Adrenal gland (tissue), 12 donors: Measurements from ENCODE around the gene ADAMTS19. TPM values are rescaled to one million over a fixed set of nuclear protein-coding genes. Genes with fewer than 3 reads are reported as not detected.

Source experiments
- DNase-seq, 7 donors: peaks; one replicate each; pipeline ENCODE4 v3.0.0-alpha.2; 2019 to 2020
- H3K27ac ChIP-seq, 5 donors: fragments of 200-600 bp; sonication (generic) in 4 of 5; 1 replicate in 3 of 5; 2 replicates in 2 of 5; pipeline versions ENCODE4 v1.5.1 to v1.8.0; 2016 to 2020; ENCODE audit warnings: mild to moderate bottlenecking in 1 of 5
- H3K27me3 ChIP-seq: fragments of 200-600 bp; 2 replicates; pipeline ENCODE4 v1.8.0; 2021
- H3K36me3 ChIP-seq, 2 donors: fragments of 200-600 bp; replicated peaks in 1 of 2; 1 replicate in 1 of 2; 2 replicates in 1 of 2; pipeline versions ENCODE4 v1.5.1 to v1.8.0; 2018 to 2022
- H3K4me1 ChIP-seq, 2 donors: fragments of 200-600 bp; replicated peaks in 1 of 2; 1 replicate in 1 of 2; 2 replicates in 1 of 2; pipeline versions ENCODE4 v1.5.1 to v1.8.0; 2018 to 2021
- H3K4me3 ChIP-seq, 4 donors: fragments of 200-600 bp; sonication (generic) in 3 of 4; one replicate each; pipeline ENCODE4 v1.5.1; 2016 to 2018
- H3K9me3 ChIP-seq, 3 donors: fragments of 200-600 bp; sonication (generic) in 1 of 3; replicated peaks in 1 of 3; 1 replicate in 2 of 3; 2 replicates in 1 of 3; pipeline versions ENCODE4 v1.5.1 to v1.8.0; 2016 to 2021
- POLR2A ChIP-seq, 2 donors: fragments of 450-650 bp; IDR thresholded peaks; one replicate each; pipeline ENCODE4 v1.6.1; 2017; ENCODE audit warnings: antibody characterized with exemption in 2 of 2, mild to moderate bottlenecking in 2 of 2, moderate library complexity in 1 of 2
- WGBS, 4 donors: extraction: QIAGEN DNeasy Blood & Tissue Kit in 2 of 4; methylation state at CpG; one replicate each; pipeline versions ENCODE4 v1.1.5 to v1.1.7; 2013 to 2017; 5-methylcytosine and 5-hydroxymethylcytosine counted together
- intact Hi-C, 2 donors: fragments of 100-400 bp; cut with DNase I; formaldehyde crosslinking; loops; one replicate each; pipeline versions ENCODE4 v1.14.1 to v1.15.0; 2022 to 2023
- polyA plus RNA-seq, 3 donors: library from polyadenylated mRNA; stranded (reverse); fragments of 200-250 nt in 2 of 3; fragments of 350-450 nt in 1 of 3; fragmentation: Illumina TruSeq in 1 of 3; extraction: RNeasy Lipid Tissue Mini Kit (QIAGEN cat#74804) in 1 of 3; gene quantifications; one replicate each; pipeline ENCODE4 v1.2.3, GENCODE V29; 2013 to 2014
- total RNA-seq, 9 donors: library from RNA; depleted of rRNA in 4 of 9; stranded (reverse); fragments of >200 nt in 4 of 9; fragments of 120-200 nt in 1 of 9; fragmentation: NEBNext Ultra II Directional in 1 of 9; extraction: Animal tissue kit (Norgen Biotek cat#: 25700) in 1 of 9; gene quantifications; one replicate each; pipeline versions ENCODE4 v1.1.0 to v1.2.4, GENCODE V29; 2013 to 2023
- TF ChIP-seq, protein P1 (sequence below), 6 experiments: fragments of 450-650 bp in 4 of 6; fragments of 200-600 bp in 2 of 6; sonication (generic) in 1 of 6; IDR thresholded peaks; 1 replicate in 5 of 6; 2 replicates in 1 of 6; pipeline versions ENCODE4 v1.5.1 to v1.8.0; 2016 to 2021; ENCODE audit warnings: antibody characterized with exemption in 6 of 6, mild to moderate bottlenecking in 2 of 6, moderate library complexity in 1 of 6
- donor health status: healthy with polysubstance abuse.
- donor health status: Bipolar disorder and iron deficiency.
- donor health status: DM: yes; HTN: yes; CAD: no.
- donor health status: DM: no; HTN: no; CAD: no.
- donor health status: DM: no; HTN: no; CAD: no.
- donor health status: DM: yes; HTN: yes; CAD: no.

Gene ADAMTS19
- total and polyA plus RNA-seq, 12 donors: 0.14 to 32.9 (median 0.91) TPM; not detected in 3

DNA sequence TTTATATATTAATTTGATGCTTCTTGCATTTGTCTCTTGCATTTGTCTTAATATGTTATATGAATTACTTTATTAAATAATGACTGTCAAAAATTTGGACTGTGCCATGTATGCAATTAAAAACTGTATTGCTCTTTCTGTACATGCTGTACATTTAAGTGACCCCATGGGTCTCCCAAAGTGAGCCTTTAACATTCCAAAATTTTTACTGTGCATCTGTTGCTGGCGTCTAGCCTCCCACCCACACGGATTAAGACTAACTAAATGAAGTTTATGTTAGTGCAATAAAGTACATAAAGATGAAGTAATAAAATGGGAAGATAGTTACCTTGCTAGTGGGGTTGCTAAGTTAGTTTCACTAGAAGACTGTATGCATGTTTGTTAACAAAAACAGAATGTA is 48.5 kb downstream of the ADAMTS19 start:
- Histone ChIP-seq H3K36me3 (no peaks in the 10 kb centered on the region), H3K4me1 (no peaks in the 10 kb centered on the region), H3K27ac (no peak overlapping the region), H3K4me3 (no peak overlapping the region), H3K9me3 (no peaks in the 10 kb centered on the region), H3K27me3 (no peaks in the 10 kb centered on the region)
- WGBS, 4 donors: 59 to 87% (median 70%) methylated on average over 2 of the region's 2 CpGs
- DNase-seq: no peak
- TF ChIP-seq POLR2A (IDR thresholded peaks at IDR 0.05): no peak
- TF ChIP-seq, protein P1, sequence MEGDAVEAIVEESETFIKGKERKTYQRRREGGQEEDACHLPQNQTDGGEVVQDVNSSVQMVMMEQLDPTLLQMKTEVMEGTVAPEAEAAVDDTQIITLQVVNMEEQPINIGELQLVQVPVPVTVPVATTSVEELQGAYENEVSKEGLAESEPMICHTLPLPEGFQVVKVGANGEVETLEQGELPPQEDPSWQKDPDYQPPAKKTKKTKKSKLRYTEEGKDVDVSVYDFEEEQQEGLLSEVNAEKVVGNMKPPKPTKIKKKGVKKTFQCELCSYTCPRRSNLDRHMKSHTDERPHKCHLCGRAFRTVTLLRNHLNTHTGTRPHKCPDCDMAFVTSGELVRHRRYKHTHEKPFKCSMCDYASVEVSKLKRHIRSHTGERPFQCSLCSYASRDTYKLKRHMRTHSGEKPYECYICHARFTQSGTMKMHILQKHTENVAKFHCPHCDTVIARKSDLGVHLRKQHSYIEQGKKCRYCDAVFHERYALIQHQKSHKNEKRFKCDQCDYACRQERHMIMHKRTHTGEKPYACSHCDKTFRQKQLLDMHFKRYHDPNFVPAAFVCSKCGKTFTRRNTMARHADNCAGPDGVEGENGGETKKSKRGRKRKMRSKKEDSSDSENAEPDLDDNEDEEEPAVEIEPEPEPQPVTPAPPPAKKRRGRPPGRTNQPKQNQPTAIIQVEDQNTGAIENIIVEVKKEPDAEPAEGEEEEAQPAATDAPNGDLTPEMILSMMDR (IDR thresholded peaks at IDR 0.05): no peak
- intact Hi-C loops: no loop called here

DNA sequence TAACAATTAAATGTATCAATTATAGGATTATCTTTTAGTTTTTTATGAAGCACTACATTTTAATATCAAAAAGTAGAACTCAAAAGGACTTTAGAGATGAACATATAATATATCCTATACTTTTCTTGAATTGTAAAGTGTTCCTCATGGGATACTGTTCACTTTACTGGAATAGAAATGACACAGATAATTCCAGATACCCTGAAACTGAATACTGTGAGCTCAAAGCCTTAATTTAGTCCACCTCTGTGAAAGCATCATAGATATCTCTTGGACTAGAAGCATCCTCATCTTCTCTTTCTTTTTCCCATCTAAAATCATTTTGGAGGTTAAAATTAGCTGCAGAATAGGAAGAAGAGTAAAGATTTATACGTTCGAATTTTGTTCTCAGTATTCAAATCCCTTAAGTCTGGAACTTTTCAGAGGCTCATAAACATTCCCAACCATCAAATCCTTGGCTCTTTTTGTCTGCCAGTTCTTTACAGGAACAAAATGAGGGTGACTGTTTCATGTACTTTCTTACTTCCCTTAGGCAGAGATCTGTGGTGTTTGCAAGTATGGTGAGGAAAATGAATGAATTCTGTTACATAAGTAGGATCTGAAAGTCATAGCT is 49.4 kb downstream of the ADAMTS19 start:
- no peak for DNase-seq
- H3K4me1 ChIP-seq: no peaks in the 10 kb centered on the region
- intact Hi-C loops: no loop called here
- WGBS, 4 donors: 76 to 88% (median 82%) methylated on average over 2 of the region's 2 CpGs
- H3K27ac ChIP-seq: no peak overlapping the region
- no peaks in the 10 kb centered on the region for H3K36me3 ChIP-seq
- no peak overlapping the region for H3K4me3 ChIP-seq
- no peak for TF ChIP-seq POLR2A (IDR thresholded peaks at IDR 0.05)
- TF ChIP-seq, protein P1 (IDR thresholded peaks at IDR 0.05): no peak
- no peaks in the 10 kb centered on the region for H3K9me3 ChIP-seq
- H3K27me3 ChIP-seq: no peaks in the 10 kb centered on the region

DNA sequence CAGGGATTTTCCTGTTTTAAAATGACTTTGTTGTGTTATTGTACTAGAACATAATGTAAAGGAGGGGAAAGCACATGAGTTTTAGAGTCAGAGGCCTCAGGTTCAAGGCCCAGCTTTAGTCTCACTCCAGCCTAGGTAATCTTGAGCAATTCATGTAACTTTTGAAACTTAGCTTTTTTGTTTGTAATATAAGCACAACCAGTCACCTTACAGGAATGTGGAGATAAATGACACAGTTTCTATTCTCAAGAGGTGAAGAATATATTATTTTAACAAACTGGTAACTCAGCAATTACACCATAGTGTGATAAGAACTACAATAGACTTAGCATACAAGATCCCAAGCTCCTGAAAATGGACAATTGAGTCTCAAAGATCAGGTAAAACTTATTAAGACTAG is 51.2 kb downstream of the ADAMTS19 start:
- H3K36me3 ChIP-seq: no peaks in the 10 kb centered on the region
- intact Hi-C loops: no loop called here
- H3K27ac ChIP-seq: no peak overlapping the region
- no peak overlapping the region for H3K4me3 ChIP-seq
- no peak for DNase-seq
- H3K4me1 ChIP-seq: no peaks in the 10 kb centered on the region
- no peaks in the 10 kb centered on the region for H3K9me3 ChIP-seq
- no peak for TF ChIP-seq POLR2A (IDR thresholded peaks at IDR 0.05)
- TF ChIP-seq, protein P1 (IDR thresholded peaks at IDR 0.05): no peak
- no peaks in the 10 kb centered on the region for H3K27me3 ChIP-seq

DNA sequence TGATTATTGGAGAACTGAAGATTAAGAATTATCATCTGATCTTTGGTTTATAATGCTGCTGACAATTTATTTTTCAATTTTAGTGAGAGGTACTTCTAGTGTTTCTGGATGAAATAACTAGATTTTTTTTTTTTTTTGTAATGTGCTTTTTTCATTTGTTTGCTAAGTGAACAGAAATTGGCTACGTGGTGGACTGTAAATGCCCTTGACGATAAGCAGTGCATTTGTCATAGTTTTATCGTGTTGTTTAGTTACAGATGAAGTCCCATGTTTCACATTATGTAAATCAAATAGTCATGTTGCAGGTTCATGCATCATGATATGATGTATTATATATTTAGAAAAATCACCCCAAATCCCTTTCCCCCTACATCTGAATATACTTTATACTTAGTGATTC is 81.0 kb downstream of the ADAMTS19 start:
- Histone ChIP-seq H3K4me3 (no peak overlapping the region), H3K27me3 (no peaks in the 10 kb centered on the region), H3K4me1 (no peaks in the 10 kb centered on the region), H3K36me3 (no peaks in the 10 kb centered on the region), H3K9me3 (no peaks in the 10 kb centered on the region), H3K27ac (no peak overlapping the region)
- DNase-seq: no peak
- intact Hi-C loops: no loop called here
- WGBS, 4 donors: 30 to 43% (median 37%) methylated on average over 3 of the region's 3 CpGs
- TF ChIP-seq, protein P1 (IDR thresholded peaks at IDR 0.05): no peak
- no peak for TF ChIP-seq POLR2A (IDR thresholded peaks at IDR 0.05)
